GM21717 (cell line): ENCODE results near the gene SHISA2.
"Not testable (repeated sequence)": the region's sequence is repeated elsewhere in the genome, so short reads cannot be mapped to it uniquely, and the experiment has no call there.

ENCODE experiments used
- ATAC-seq: cut with Tn5 transposase; IDR thresholded peaks from one replicate; pipeline ENCODE4 v1.9.1; 2021; ENCODE audit warnings: mild to moderate bottlenecking, moderate library complexity; ENCODE audit not compliant: unreplicated experiment

SHISA2 gene

GRCh38 chr13:26051657-26052311 lies at the start of gene SHISA2:
Gene SHISA2 (minus strand): TSS chr13:26052016. CDS start chr13:26050975, 1,041 bp downstream.
- ATAC-seq = no peak

GRCh38 chr13:26095846-26096610 lies 44.2 kb upstream of the SHISA2 start:
- no peak for ATAC-seq

- no peak for ATAC-seq
Measured at GRCh38 chr13:26095338-26095737, 43.5 kb upstream of the SHISA2 start.

GRCh38 chr13:26076821-26077220 lies 25.0 kb upstream of the SHISA2 start:
- ATAC-seq = not testable (repeated sequence)

- ATAC-seq = no peak
Measured at GRCh38 chr13:26075498-26075897, 23.7 kb upstream of the SHISA2 start.

- no peak for ATAC-seq
Measured at GRCh38 chr13:26074706-26075105, 22.9 kb upstream of the SHISA2 start.

GRCh38 chr13:26072335-26072734 lies 20.5 kb upstream of the SHISA2 start:
- ATAC-seq = not testable (repeated sequence)

GRCh38 chr13:26071691-26072090 lies 19.9 kb upstream of the SHISA2 start:
- no peak for ATAC-seq

GRCh38 chr13:26069642-26070041 lies 17.8 kb upstream of the SHISA2 start:
- not testable (repeated sequence) for ATAC-seq

- not testable (repeated sequence) for ATAC-seq
Measured at GRCh38 chr13:26068372-26068771, 16.6 kb upstream of the SHISA2 start.

GRCh38 chr13:26067601-26068000 lies 15.8 kb upstream of the SHISA2 start:
- ATAC-seq = no peak

- not testable (repeated sequence) for ATAC-seq
Measured at GRCh38 chr13:26066492-26066891, 14.7 kb upstream of the SHISA2 start.

- ATAC-seq = no peak
Measured at GRCh38 chr13:26062853-26063444, 11.1 kb upstream of the SHISA2 start.

- ATAC-seq = no peak
Measured at GRCh38 chr13:26061947-26062346, 10.1 kb upstream of the SHISA2 start.

GRCh38 chr13:26061256-26061655 lies 9.4 kb upstream of the SHISA2 start:
- ATAC-seq = no peak

- ATAC-seq = no peak
Measured at GRCh38 chr13:26060357-26060756, 8.5 kb upstream of the SHISA2 start.

- ATAC-seq = no peak
Measured at GRCh38 chr13:26058704-26059103, 6.9 kb upstream of the SHISA2 start.

GRCh38 chr13:26054896-26055295 lies 3.1 kb upstream of the SHISA2 start:
- ATAC-seq = no peak

- no peak for ATAC-seq
Measured at GRCh38 chr13:26053418-26053980, 1.7 kb upstream of the SHISA2 start.

GRCh38 chr13:26052337-26052736 lies 521 bp upstream of the SHISA2 start:
- no peak for ATAC-seq

- ATAC-seq = no peak
Measured at GRCh38 chr13:26051231-26051656, 572 bp downstream of the SHISA2 start.
